HG03097 (cell line): Measurements from ENCODE around the gene CLCNKA.
"Not testable (repeated sequence)": the region's sequence is repeated elsewhere in the genome, so short reads cannot be mapped to it uniquely, and the experiment has no call there.

Source experiments
- ATAC-seq: cut with Tn5 transposase; IDR thresholded peaks from one replicate; pipeline ENCODE4 v1.9.1; 2021; ENCODE audit not compliant: unreplicated experiment, low FRiP score

CLCNKA gene

DNA sequence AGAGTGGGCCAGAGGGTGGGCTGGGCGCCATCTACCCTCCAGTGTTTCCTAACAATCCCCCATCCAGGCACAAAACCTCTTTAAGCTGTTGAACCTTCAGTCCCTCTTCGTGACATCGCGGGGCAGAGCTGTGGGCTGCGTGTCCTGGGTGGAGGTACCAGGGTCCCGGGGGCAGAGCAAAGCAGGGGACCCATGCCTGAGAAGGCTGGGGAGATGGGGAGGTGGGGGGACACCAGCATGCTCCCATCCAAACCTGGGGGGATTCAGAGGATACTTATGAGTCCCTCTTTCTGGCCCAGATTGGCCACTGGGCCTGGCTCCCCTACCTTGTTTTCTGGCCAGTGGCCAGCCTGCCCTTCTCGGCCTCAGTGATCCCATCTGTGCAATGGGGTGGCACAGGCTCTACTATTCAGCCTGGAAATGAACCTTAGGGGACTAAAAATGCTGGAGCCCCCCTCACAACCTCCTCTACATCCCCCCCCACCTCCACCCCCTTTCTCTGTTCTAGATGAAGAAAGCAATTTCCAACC lies 11.3 kb downstream of the CLCNKA start:
- ATAC-seq, result not testable (repeated sequence)

DNA sequence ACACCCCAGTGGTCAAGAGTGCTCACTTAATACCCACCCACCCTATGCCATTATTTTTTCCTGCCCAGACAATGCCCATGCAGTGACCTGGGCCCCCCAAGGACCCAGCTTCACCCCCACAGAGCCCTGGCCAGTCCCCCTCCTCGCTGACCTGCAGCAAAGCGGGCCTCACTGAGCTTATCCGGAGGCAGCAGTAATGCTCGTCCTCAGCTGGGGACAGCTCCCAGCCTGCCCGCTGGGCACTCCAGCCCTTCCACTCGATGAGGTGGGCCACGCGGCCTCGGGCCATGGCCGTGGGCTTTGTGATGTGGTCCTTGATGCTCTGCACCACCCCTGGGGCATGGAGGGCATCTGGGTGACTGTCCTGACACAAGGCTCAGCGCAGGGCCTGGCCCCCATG lies 14.6 kb downstream of the CLCNKA start:
- not testable (repeated sequence) for ATAC-seq

DNA sequence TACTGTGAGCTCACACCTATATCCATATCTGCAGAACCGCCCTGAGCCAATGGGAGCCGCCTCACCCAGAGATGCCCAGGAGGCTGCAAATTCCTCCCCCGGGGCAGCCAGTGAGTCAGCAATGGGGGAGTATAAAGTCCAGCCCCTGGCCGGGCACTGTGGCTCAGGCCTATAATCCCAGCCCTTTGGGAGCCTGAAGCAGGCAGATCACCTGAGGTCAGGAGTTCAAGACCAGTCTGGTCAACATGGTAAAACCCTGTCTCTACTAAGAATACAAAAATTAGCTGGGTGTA lies 16.7 kb downstream of the CLCNKA start:
- ATAC-seq, result no peak

DNA sequence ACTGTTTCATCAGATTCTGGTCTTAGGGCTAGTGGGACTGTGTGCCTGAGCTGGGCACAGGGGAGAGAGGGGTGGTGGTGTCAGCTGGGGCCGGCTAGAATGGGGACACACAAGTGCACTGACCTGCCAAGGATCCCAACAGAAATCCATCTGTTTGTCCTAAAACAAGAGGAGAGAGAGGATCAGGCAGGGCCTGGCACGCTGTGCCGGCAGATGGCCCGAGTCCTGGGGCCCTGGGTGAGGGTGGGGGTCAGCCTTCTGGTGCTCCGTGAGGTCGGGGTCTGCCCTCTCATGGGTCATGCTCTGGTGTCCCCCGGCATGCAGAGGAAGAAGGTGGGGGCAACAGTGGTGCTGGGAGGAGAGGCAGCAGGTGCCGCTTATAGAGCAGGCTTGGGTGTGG lies 18.0 kb downstream of the CLCNKA start:
- not testable (repeated sequence) for ATAC-seq

GRCh38 chr1:16041200-16041599 lies 19.4 kb downstream of the CLCNKA start:
- ATAC-seq, result no peak

DNA sequence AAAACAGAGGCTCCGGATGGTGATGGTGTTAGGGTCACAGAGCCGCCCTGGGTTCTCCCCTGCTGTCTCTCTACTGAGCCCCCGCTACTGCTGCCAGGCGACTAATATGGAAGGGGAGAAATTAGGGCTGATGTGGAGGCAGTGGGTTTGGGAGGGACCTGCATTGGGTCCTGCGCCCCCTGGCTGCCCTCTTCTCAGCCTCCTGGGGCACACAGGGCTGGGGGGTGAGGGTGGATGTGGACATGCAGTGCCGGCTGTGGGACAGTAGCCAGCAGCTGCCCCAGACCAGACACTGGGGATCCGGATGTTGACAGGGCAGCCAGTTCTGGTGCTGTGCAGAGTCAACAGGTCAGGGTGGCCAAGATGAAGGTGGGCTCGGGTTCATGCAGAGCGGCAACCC lies 20.3 kb downstream of the CLCNKA start:
- ATAC-seq, result no peak

- ATAC-seq, result not testable (repeated sequence)
These were observed 20.8 kb downstream of the CLCNKA start for GRCh38 chr1:16042654-16043053.

GRCh38 chr1:16043521-16043920 lies 21.7 kb downstream of the CLCNKA start, which contains the start of gene CLCNKB:
Gene CLCNKB, plus strand, starts transcription at chr1:16043782. Its CDS starts 711 bp downstream, at chr1:16044493.
- ATAC-seq, result no peak

DNA sequence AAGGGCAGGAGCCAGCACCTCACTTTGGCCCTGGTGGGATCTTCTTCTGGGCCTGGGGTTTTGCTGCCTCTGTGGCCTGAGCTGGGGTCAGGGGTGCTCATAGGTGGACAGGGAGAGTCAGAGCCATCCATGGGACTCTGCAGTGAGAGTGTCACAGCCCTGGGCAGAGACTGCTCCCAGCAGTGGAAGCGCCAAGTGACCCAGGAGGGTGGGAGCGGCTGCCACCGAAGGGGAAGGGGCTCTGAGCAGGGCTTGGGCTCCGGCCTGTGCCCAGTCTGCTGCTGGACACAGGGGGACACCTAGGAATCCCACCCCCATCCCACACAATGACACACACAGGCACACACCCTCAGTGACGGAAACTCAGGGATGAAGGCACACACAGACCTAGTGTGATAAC lies 22.1 kb downstream of the CLCNKA start:
- ATAC-seq, result no peak

DNA sequence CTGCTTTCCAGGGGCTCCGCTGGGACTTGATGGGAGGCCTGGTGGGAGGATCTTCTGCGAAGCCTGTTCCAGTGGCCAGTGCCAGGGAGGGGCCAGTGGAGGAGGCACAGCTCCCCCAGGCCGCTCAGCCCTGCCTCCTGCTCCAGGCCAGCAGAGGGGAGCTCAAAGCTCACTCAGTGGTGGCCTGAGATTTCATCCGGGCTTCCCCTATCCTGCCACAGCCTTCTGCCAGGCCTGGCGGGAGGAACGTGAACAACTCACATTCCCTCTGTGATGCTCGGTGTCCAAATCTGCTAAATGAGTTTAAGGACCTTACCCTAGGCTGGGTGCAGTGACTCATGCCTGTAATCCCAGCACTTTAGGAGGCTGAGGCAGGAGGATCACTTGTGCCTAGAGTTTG lies 25.0 kb downstream of the CLCNKA start:
- no peak for ATAC-seq

- no peak for ATAC-seq
These were observed 26.1 kb downstream of the CLCNKA start for GRCh38 chr1:16047791-16048475.

DNA sequence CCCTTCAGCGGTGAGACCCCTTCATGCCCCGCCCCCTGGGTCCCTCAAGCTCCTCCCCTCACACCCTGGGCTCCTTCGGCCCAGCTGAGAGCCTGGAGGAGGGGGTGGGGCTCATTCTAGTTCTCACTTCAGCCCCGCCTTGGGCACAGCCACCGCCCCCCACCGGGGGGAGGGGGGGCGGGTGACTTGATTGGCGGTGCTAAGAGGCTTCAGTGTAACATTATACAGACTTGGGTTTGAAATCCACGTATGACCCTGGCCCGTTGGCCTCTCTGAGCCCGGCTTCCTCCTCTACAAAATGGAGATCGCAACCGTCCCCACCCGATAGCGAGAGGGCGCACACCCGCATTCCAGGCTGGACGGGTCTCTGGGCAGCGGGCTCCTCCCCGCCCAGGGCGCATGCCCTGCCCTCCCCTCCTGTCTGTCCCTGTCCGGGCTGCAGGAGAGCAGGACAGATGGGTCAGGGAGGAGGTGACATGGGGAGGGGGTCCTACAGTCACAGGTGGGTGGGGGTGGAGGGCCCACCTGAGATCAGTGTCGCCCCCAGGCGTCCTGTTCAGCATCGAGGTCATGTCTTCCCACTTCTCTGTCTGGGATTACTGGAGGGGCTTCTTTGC lies 26.8 kb downstream of the CLCNKA start:
- ATAC-seq, result no peak

DNA sequence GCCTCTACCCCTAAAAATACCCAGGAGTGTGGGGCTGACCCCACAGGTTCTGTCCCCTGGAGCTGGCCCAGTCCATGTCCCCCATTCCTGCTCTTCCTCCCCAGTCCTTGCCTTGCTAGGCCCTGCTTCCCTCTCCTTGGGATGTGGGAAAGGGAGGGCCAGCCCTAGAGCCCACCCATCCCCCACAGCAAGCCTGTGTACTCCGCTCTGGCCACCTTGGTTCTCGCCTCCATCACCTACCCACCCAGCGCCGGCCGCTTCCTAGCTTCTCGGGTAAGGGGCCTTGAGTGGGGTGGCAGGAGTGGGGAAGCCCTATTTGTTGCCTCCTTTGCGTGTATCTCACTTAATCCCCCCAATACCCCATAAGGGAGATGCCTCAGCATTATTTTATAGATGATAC lies 28.5 kb downstream of the CLCNKA start:
- ATAC-seq, result no peak

- ATAC-seq, result no peak
These were observed 29.2 kb downstream of the CLCNKA start for GRCh38 chr1:16051039-16051438.

- ATAC-seq, result not testable (repeated sequence)
These were observed 30.1 kb downstream of the CLCNKA start for GRCh38 chr1:16051949-16052348.

DNA sequence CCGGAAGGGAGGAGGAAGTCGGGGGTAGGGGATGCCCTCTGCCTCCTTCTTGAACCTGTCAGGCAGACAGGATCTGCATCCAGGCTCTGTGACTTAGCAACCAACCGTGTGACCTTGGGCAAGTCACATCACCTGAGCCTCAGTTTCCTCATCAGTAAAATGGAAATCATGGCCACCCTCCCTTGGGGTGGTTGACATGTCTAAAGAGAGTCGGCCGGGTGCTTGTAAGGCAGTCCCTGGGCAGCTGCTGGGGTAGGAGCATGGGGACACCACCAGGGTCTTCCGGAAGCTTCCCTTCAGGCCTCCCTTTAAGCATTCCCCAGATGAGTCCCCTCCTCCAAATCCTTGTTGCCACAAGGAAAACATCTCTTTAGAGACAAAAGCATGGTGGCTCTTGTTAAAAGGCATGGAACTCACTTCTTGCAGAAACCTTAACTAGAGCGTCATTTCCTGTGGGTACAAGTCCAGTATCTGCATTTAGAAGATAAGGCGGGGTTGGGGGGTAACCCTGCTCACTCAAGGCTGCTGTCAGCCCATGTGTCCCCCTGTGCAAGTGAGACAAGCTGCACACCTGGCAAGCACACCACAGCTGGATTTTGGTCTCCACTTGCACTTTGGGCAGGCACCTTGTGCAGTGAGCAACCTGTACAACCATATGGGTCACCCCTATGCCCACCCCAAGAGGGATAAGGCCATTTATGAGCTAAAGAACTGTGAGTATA lies 32.1 kb downstream of the CLCNKA start:
- no peak for ATAC-seq

- no peak for ATAC-seq
These were observed 33.0 kb downstream of the CLCNKA start for GRCh38 chr1:16054598-16055540.

GRCh38 chr1:16055613-16056520 lies 34.0 kb downstream of the CLCNKA start:
- no peak for ATAC-seq

DNA sequence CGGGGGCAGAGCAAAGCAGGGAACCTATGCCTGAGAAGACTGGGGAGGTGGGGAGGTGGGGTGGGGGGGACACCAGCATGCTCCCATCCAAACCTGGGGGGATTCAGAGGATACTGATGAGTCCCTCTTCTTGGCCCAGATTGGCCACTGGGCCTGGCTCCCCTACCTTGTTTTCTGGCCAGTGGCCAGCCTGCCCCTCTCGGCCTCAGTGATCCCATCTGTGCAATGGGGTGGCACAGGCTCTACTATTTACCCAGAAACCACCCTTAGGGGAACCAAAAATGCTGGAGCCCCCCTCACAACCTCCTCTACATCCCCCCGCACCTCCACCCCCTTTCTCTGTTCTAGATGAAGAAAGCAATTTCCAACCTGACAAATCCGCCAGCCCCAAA lies 34.7 kb downstream of the CLCNKA start:
- not testable (repeated sequence) for ATAC-seq
